BJ (cell line): Measurements from ENCODE around the gene APBB2. TPM values are rescaled to one million over a fixed set of nuclear protein-coding genes. Genes with fewer than 3 reads are reported as not detected.

Experiments
- CTCF ChIA-PET: fragments of 350-600 bp; formaldehyde crosslinking; extraction: SDS; loops from one replicate; lab custom pipeline; 2021; ENCODE audit warnings: antibody characterized with exemption, inconsistent platforms; lab: Yijun Ruan, JAX
- POLR2A ChIA-PET: fragments of 300-600 bp; sonication (Branson Sonifier 250); formaldehyde crosslinking; extraction: SDS; loops from one replicate; lab custom pipeline; 2021; ENCODE audit warnings: antibody characterized with exemption; lab: Charles Lee
- DNase-seq: peaks from one replicate; pipeline ENCODE4 v3.0.0-alpha.2; 2011; ENCODE audit warnings: low read depth
- H3K27me3 ChIP-seq: 2 replicates; pipeline ENCODE4 v1.6.0; 2011; ENCODE audit warnings: low read length; ENCODE audit not compliant: control insufficient read depth, insufficient read depth
- H3K36me3 ChIP-seq: 2 replicates; pipeline ENCODE4 v1.5.1; 2011; ENCODE audit warnings: low read length; ENCODE audit not compliant: control insufficient read depth, insufficient read depth
- H3K4me3 ChIP-seq: 2 replicates; pipeline ENCODE4 v1.5.1; 2011; ENCODE audit warnings: low read depth, mild to moderate bottlenecking, control low read depth, low read length
- polyA plus RNA-seq: library from polyadenylated mRNA; depleted of rRNA; stranded (reverse); fragments of >200 nt; gene quantifications from 2 replicates; pipeline ENCODE4 v1.2.3, GENCODE V29; 2011
- TF ChIP-seq, protein P1 (sequence below): IDR thresholded peaks from 2 replicates; pipeline ENCODE4 v1.5.1; 2011; ENCODE audit warnings: low read depth, mild to moderate bottlenecking, control low read depth, inconsistent platforms, low read length, moderate library complexity; ENCODE audit not compliant: insufficient read depth

Gene APBB2
- polyA plus RNA-seq, 1 experiment = 50.3 TPM

GRCh38 chr4:40833212-40833611 is 381.1 kb downstream of the APBB2 start:
- H3K4me3 ChIP-seq = no peak overlapping the region
- TF ChIP-seq, protein P1, sequence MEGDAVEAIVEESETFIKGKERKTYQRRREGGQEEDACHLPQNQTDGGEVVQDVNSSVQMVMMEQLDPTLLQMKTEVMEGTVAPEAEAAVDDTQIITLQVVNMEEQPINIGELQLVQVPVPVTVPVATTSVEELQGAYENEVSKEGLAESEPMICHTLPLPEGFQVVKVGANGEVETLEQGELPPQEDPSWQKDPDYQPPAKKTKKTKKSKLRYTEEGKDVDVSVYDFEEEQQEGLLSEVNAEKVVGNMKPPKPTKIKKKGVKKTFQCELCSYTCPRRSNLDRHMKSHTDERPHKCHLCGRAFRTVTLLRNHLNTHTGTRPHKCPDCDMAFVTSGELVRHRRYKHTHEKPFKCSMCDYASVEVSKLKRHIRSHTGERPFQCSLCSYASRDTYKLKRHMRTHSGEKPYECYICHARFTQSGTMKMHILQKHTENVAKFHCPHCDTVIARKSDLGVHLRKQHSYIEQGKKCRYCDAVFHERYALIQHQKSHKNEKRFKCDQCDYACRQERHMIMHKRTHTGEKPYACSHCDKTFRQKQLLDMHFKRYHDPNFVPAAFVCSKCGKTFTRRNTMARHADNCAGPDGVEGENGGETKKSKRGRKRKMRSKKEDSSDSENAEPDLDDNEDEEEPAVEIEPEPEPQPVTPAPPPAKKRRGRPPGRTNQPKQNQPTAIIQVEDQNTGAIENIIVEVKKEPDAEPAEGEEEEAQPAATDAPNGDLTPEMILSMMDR = no peak
- CTCF ChIA-PET = interaction anchor here (1.3 to 4.0 kb wide), 2 partner anchors 8 to 13 kb away, joined by 3 to 30 read pairs; no protein-coding TSS in a partner anchor
- DNase-seq = no peak
- H3K36me3 ChIP-seq = peaks cover 11% of the 10 kb centered on the region
- H3K27me3 ChIP-seq = no peaks in the 10 kb centered on the region
- POLR2A ChIA-PET = no interaction called here

DNA sequence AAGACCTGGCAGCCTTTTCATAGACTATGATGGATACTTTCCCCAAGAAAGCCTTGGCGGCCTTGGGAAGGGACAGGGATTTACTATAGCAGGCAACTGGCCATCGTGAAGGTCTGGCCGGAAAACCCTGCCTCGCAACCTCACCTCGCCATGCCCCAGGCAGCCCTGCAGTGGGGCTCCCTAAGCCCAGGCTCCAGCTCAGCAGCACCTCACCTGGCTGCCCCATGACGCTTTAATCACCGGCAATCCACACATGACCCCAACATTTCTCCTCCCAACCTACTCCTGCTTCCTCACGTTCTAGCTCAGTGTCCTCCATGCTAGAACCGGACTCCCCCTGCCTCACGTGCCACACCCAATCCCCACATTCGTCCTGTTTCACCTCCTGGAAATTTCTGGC is 382.2 kb downstream of the APBB2 start:
- ChIA-PET CTCF (interaction anchor here (1.3 to 4.0 kb wide), 2 partner anchors 9 to 14 kb away, joined by 3 to 30 read pairs; no protein-coding TSS in a partner anchor), POLR2A (no interaction called here)
- Histone ChIP-seq H3K4me3 (no peak overlapping the region), H3K27me3 (no peaks in the 10 kb centered on the region), H3K36me3 (peaks cover 11% of the 10 kb centered on the region)
- TF ChIP-seq, protein P1 = no peak
- DNase-seq = no peak

DNA sequence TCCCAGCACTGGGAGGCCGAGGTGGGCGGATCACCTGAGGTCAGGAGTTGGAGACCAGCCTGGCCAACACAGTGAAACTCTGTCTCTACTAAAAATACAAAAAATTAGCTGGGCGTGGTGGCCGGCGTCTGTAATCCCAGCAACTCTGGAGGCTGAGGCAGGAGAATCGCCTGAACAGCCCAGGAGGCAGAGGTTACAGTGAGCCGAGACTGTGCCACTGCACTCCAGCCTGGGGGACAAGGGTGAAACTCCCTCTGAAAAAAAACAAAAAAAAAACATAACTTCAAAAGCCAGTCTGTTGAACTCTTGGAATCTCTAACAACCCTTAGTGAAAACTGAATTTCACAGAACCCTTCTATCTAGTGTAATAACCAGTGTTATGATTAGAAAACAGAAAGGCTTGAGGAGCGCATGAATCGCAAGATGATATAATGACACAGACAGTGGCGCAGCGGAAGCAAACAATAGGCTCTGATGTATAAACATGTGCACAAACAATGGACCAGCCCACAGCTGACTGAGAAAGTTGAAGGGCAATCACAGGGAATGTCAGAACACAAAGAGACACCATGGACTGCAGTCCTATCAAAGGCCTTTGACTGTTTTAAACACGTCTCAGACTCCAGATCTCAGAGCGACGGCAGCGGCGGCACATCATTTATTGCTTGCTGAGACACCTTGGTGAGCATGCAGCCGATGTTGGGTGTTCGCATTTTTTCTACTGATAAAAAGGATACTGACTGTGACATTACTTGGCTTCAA is 383.0 kb downstream of the APBB2 start:
- no peak for DNase-seq
- TF ChIP-seq, protein P1 = no peak
- ChIA-PET POLR2A (no interaction called here), CTCF (interaction anchor here (0.6 to 4.0 kb wide), 2 partner anchors 10 to 47 kb away, joined by 3 to 30 read pairs; no protein-coding TSS in a partner anchor)
- Histone ChIP-seq H3K27me3 (no peaks in the 10 kb centered on the region), H3K4me3 (no peak overlapping the region), H3K36me3 (peaks cover 11% of the 10 kb centered on the region)

GRCh38 chr4:40829586-40829985 is 384.8 kb downstream of the APBB2 start:
- Histone ChIP-seq H3K27me3 (no peaks in the 10 kb centered on the region), H3K4me3 (no peak overlapping the region), H3K36me3 (peaks cover 16% of the 10 kb centered on the region)
- CTCF ChIA-PET = interaction anchor here (0.8 to 4.0 kb wide), 2 partner anchors 12 to 46 kb away, joined by 3 to 30 read pairs; no protein-coding TSS in a partner anchor
- TF ChIP-seq, protein P1 = no peak
- no peak for DNase-seq
- POLR2A ChIA-PET = no interaction called here

- no peaks in the 10 kb centered on the region for H3K27me3 ChIP-seq
- H3K36me3 ChIP-seq = peaks cover 16% of the 10 kb centered on the region
- ChIA-PET CTCF (no interaction called here), POLR2A (no interaction called here)
- no peak overlapping the region for H3K4me3 ChIP-seq
- TF ChIP-seq, protein P1 = no peak
- DNase-seq = no peak
Observed at GRCh38 chr4:40828661-40829060, 385.7 kb downstream of the APBB2 start.
